ENCODE data around the gene PRM3.

Gene PRM3

GRCh38 chr16:11242658-11243057, 30.8 kb downstream of the PRM3 start:
- DNase-seq: no peak

GRCh38 chr16:11241480-11242204, 31.8 kb downstream of the PRM3 start:
- DNase-seq: no peak

GRCh38 chr16:11240636-11241473, 32.6 kb downstream of the PRM3 start:
- no peak for DNase-seq

GRCh38 chr16:11239644-11240632, 33.5 kb downstream of the PRM3 start:
- no peak for DNase-seq

DNA sequence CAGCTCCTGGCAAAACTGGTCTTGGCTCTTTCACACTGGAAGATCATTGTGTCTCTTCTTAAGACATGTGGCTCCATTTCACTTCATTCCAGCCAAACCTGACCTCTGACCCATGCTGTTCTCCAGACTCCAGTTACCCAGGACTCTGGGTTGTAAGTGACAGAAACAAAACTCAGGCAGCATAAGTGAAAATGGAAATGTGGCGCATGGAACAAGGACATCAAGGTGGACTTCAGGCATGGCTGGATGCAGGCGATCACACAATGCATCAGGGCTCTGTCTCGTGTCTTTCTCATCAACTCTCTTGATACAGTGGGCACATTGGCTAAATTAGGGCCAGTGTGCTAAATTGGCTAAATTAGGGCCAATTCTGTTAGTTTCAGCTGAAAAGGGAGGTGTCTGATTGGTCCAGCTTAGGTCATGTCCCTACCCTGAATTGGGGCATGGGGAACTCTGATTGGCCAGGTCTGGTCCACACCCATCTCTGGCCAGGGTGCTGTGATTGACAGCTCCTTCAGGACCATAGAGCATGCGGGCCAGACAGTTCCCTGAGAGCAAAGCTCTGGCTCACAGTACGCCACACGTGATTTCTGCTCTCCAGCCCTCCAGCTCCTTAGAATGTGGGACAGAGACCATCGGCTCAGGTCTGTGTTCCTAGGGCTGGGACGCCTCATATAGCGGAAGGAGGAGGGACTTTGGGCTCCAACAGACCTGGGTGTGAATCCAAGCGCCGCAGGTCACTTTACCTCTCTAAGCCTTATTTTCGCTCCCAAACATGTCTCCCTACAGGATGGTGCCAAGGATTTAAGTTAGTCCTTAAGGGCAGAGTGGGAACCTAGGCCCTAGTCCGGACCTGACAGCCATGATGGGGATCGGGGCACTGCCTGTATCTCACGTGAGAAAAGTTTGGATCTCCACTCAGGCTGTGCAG, 34.9 kb downstream of the PRM3 start:
- DNase-seq: no peak

- peak; percentile 92 for DNase-seq
These were observed 36.8 kb downstream of the PRM3 start for GRCh38 chr16:11236461-11237254.

DNA sequence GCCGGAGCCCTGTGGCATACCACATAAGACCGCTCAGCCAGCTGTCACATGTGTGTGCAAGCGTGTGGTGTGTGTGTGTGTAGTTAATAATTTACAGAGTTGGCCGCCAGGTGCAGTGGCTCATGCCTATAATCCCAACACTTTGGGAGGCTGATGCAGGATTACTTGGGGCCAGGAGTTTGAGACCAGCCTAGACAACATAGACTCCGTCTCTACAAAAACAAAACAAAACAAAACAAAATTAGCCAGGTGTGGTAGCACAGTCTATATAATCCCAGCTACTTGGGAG, 37.8 kb downstream of the PRM3 start:
- no peak for DNase-seq

DNA sequence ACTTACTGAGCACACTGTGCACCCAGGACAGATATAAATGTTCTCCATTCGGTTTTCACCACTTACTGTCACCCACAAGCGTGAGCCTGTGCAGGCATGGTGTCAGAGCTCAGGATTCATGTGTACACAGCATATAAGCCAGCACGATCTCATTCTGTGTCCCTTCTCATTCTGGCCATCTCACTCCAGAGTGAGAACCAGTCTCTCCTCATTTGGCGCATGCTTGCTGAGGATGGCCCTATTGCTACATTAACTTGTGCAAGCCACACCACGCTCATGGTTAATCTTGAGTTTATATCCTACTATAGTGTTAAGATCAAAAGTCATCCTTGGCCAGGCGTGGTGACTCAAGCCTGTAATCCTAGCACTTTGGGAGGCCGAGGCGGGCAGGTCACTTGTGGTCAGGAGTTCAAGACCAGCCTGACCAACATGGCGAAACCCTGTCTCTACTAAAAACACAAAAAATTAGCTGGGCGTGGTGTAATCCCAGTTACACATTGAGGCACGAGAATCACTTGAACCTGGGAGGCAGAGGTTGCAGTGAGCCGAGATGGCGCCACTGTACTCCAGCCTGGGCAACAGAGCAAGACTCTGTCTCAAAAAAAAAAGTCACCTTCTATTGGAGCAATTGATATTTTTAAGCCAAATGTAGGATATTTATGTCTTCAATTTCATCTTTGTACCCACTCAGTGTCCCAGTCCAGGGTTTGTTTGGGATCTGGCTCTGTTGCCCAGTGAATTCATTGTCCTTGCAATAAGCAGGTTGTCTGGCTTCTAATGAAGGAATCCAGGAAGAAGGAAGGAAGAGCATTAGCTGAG, 38.3 kb downstream of the PRM3 start:
- peak; percentile 62 for DNase-seq

- no peak for DNase-seq
These were observed 39.6 kb downstream of the PRM3 start for GRCh38 chr16:11233727-11234376.

- DNase-seq: peak; percentile 64
These were observed 40.3 kb downstream of the PRM3 start for GRCh38 chr16:11232852-11233726.

- DNase-seq: no peak
These were observed 41.1 kb downstream of the PRM3 start for GRCh38 chr16:11232302-11232851.

GRCh38 chr16:11231367-11231970, 42.0 kb downstream of the PRM3 start:
- no peak for DNase-seq

DNA sequence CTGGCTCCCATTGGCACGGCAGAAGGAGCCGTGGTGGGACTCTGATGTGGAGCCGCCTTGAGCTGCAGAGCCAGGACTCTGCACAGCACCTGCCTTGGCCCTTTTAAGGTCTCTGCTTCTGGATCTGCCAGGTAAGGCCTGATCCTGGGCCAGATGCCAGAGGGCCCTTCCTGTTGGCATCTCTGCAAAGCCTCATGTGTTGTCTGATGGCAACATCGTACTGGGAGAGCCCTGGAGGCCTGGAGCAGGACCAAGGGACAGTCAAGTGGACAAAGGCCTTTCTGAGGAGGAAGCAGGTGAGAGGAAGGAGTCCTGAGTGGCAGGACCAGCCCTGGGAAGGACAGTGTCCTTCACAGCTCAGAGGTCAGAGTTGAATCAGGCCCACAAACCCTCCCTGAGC, 43.5 kb downstream of the PRM3 start:
- no peak for DNase-seq

- DNase-seq: no peak
These were observed 44.0 kb downstream of the PRM3 start for GRCh38 chr16:11229432-11229831.

- no peak for DNase-seq
These were observed 47.5 kb downstream of the PRM3 start for GRCh38 chr16:11225677-11226549.

- peak; percentile 65 for DNase-seq
These were observed 48.3 kb downstream of the PRM3 start for GRCh38 chr16:11224894-11225676.
